AG20443 (cell line): ENCODE measurements around the gene WWTR1.

ENCODE experiments used
- DNase-seq: peaks from one replicate; pipeline ENCODE4 v3.0.0; 2012; ENCODE audit warnings: low spot score, mixed read lengths

The WWTR1 gene

GRCh38 chr3:149593418-149594160 lies 64.2 kb downstream of the WWTR1 start:
- no peak for DNase-seq

DNA sequence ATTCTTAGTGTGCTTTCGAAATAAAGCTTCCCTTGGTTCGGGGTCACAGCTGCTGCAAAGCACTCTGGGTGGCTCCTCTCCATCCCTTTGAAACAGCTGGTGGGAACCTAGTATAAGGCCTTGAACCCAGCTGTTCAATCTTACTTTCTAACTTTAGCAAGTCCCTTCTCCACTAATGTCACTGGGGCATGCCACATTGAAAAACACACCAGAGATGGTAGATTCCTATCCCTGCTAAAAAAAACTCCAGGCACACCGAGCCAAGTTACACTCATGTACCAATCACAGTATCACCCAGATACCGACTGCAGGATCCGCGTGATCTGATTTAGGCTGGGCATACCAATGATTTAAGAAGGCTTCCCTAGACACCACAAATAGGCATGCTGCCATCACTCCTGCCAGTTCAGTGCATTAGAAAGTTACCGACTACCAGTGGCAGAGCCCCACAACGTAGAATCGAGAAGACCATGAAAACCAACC lies 65.0 kb downstream of the WWTR1 start:
- no peak for DNase-seq

- no peak for DNase-seq
These were observed 67.0 kb downstream of the WWTR1 start for GRCh38 chr3:149590691-149591441.

- peak; percentile 42 for DNase-seq
These were observed 68.5 kb downstream of the WWTR1 start for GRCh38 chr3:149589332-149589731.

- no peak for DNase-seq
These were observed 68.9 kb downstream of the WWTR1 start for GRCh38 chr3:149588909-149589308.

DNA sequence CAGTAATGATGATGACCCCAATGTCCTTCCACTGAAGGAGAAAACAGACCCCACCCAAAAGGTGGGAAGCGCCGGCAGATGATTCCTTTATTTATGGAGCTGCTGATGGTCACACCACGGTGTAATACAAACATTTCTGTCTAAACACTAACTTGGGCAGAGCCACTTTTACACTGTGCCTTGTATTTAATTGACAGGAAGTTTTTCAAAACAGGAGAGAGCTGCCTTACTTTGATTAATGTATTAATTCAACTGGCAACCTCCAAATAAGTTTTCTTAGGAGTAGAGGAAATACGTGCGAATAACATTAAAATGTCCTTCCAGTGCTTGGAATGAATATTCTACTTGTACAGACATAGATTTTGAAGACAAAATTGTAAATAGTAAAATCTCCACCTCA lies 70.4 kb downstream of the WWTR1 start:
- no peak for DNase-seq

GRCh38 chr3:149586871-149587270 lies 71.0 kb downstream of the WWTR1 start:
- no peak for DNase-seq

- no peak for DNase-seq
These were observed 72.5 kb downstream of the WWTR1 start for GRCh38 chr3:149585401-149585726.

- DNase-seq: no peak
These were observed 73.7 kb downstream of the WWTR1 start for GRCh38 chr3:149583921-149584635.

GRCh38 chr3:149582395-149582794 lies 75.4 kb downstream of the WWTR1 start:
- DNase-seq: no peak

- DNase-seq: peak; percentile 74
These were observed 76.0 kb downstream of the WWTR1 start for GRCh38 chr3:149581681-149582370.

GRCh38 chr3:149581248-149581647 lies 76.6 kb downstream of the WWTR1 start:
- DNase-seq: no peak

DNA sequence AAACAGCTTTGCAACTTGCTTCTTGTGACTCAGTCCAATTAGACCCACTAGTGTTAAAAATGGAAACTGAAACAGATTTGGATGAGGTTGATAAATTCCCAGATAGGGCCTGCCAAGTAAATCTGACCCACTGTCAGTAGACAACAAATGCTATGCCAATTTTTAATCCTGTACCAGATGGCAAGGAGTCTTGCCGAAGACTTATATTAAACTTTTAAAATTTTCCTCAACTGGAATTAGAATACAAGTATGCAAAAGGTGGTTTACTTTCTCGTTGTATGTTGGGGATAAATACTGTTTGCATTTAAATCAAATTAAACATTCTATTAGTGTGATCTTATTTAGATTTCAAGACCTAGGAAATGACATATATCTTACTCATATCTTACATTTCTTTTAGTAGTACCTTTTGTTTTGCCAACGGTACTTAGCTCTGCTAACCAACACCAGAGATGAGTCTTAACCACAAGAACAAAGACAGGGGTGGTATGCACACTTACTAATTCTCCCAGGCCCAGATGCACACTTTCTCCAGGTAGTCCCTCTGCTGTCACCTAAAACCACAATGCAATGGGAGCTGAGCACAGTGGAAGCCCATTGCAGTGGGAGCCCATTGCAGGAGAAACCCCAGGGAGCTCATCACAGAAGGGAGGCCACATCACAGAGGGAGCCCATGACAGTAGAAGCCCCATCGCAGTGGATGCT lies 77.8 kb downstream of the WWTR1 start:
- DNase-seq: peak; percentile 16

DNA sequence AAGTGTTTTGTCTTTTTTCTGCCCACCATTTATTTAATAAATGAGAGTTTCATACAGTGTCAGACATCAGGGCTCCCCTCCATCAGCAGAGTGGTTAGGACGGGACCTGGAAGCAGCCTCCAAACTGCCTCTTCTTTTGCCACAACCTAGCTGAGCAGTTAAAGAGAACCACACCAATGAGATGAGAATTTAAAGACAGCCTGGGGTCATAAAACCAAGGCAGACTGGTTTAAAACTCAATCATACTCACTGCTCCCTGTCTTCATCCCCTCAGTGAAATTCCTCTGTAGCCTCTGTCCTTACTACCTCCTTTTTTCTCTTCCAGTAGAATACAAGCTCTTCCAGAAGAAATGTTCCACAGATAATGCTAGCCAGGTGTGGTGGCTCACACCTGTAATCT lies 78.7 kb downstream of the WWTR1 start:
- DNase-seq: no peak

DNA sequence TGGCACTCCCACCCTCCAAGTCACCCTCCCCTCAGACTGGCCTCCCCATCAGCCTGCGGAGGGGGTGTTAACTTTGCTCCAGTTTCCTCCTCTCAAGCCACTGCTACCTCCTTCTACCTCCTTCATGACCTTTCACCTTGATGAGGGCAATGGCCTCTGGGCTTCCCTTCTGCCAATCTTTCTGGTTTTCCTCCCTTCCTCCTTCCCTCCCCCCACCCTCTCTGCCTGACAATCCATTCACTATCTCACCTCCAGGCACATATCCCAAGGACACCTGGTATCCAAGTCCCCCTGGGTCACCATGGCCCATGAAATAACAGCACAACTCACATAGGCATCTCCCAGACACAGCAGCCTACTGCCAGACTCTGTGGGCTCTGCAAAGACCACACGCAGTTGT lies 80.0 kb downstream of the WWTR1 start:
- DNase-seq: no peak

DNA sequence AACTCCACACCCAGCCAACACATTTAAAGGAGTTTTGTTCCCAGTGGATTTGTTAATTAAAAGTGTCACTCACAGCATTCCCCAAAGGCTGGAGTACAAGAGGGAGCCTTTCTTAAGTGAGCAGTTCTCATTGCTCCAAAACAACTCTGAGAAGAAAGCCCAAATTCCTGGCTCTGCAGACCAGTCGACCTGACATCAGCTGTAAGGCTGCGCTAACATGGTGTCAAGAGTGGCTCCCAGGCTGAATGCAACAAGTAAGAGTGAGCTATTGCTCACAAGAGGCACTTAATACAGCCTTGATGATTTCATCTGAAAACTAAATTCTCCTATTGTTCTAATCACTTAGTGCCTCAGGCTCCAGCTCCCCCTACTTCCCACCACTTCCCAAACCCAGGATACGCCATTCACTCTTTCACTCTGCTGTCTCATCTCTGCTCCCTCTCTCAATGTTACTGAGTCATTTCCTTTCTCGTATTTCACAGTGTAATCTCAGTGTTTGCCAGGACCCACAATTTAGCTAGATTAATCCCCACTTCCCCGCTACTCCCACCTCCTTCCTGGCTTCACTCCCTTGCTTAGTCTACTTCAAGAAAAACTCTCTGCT lies 81.8 kb downstream of the WWTR1 start:
- peak; percentile 79 for DNase-seq

- DNase-seq: peak; percentile 64
These were observed 82.4 kb downstream of the WWTR1 start for GRCh38 chr3:149575213-149575960.

DNA sequence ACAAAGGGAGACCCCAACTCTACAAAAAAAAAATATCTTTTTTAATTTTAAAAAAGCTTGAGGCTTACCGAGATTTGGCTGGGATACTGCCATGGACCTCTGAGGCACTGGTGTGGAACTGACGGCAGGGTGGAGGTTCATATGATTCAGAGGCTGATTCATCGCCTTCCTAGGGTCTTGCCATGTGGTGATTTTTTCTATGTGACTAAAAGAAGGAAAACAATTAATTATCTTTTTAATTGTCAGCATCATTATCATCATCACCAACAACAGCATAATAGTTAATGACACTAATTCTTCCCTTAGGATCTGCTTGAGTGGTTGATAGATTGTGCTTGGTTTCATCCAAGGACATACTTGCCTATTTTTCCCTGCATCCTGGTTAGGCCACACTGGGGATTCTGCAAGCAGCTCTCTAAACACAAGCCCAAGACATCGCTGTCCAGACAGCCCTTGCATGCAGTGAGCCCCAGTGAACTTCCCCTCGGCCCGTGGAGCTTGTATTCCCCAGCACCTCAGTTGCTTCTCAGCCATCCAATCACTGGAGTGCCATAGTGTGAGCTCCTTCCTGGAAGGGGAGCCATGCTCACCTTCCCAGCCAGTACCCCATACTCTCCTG lies 84.9 kb downstream of the WWTR1 start:
- DNase-seq: peak; percentile 83

DNA sequence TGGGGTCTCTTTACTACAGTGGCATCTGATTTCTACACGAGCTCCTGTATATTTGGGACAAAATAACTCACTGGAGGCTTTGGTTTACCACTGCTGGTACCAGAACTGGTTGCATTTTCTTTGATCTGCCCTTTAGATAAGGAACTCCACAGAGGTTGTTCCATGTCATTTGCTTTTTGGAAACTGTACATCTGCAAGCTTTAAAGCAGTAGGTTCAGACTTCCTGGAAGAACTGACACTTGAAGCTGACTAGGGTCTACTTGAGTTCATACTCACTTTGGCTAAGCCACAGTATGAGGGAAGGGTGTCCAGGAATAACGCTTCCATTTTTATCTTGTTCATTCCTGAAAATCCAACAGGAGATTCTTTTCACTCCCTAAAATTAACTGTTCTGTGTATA lies 86.4 kb downstream of the WWTR1 start:
- no peak for DNase-seq

DNA sequence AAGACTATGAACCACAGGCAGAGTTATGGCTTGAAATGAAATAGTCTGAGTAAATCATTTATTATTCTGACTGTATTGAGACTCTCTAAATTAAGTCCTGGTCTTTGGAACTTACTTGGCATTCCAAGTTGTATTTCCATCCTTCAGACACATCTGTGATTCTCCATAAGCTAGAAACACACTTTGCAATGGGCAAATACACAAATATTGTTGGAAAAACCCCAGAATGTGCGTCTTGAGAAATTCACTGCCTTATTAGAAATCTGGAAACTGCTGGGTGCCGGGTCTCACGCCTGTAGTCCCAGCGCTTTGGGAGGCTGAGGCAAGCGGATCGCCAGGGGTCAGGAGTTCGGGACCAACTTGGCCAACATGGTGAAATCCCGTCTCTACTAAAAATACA lies 87.8 kb downstream of the WWTR1 start:
- DNase-seq: no peak
